ENCODE measurements around the gene DZIP3. TPM values are rescaled to one million over a fixed set of nuclear protein-coding genes. Genes with fewer than 3 reads are reported as not detected.
A peak's percentile ranks its signal among the peaks of the same experiment; 100 is the strongest.

DZIP3 gene
- total and polyA plus RNA-seq, 2 of the 13 experiments (the other 11 are each of a cell fraction or from before 2014, with no cell fraction given): 11.3 to 17.3 TPM

- no peak for TF ChIP-seq SKIL (CRISPR knock-in tag; IDR thresholded peaks at IDR 0.05; ENCODE audit: borderline replicate concordance)
- no peak for TF ChIP-seq ZNF333 (CRISPR knock-in tag; IDR thresholded peaks at IDR 0.05; ENCODE audit: borderline replicate concordance)
- TF ChIP-seq, protein P1, sequence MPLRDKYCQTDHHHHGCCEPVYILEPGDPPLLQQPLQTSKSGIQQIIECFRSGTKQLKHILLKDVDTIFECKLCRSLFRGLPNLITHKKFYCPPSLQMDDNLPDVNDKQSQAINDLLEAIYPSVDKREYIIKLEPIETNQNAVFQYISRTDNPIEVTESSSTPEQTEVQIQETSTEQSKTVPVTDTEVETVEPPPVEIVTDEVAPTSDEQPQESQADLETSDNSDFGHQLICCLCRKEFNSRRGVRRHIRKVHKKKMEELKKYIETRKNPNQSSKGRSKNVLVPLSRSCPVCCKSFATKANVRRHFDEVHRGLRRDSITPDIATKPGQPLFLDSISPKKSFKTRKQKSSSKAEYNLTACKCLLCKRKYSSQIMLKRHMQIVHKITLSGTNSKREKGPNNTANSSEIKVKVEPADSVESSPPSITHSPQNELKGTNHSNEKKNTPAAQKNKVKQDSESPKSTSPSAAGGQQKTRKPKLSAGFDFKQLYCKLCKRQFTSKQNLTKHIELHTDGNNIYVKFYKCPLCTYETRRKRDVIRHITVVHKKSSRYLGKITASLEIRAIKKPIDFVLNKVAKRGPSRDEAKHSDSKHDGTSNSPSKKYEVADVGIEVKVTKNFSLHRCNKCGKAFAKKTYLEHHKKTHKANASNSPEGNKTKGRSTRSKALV (CRISPR knock-in tag; IDR thresholded peaks at IDR 0.05): no peak
- no peak for TF ChIP-seq POGK (CRISPR knock-in tag; conservative IDR thresholded peaks at IDR 0.05)
- no peak for TF ChIP-seq ETV5 (CRISPR knock-in tag; IDR thresholded peaks at IDR 0.05; ENCODE audit: borderline replicate concordance)
- TF ChIP-seq FOSL2 (CRISPR knock-in tag; IDR thresholded peaks at IDR 0.05): no peak
- TF ChIP-seq ZFP1 (CRISPR knock-in tag; IDR thresholded peaks at IDR 0.05): 0 out of 2 replicates have a peak, but pooled peaks have one; percentile 4
- TF ChIP-seq CHD4 (IDR thresholded peaks at IDR 0.05; ENCODE audit: borderline replicate concordance, low read length): no peak
- TF ChIP-seq NFKB2 (CRISPR knock-in tag; IDR thresholded peaks at IDR 0.05; ENCODE audit: borderline replicate concordance): no peak
- 0 out of 2 replicates have a peak, but pooled peaks have one; percentile 2 for TF ChIP-seq ARID3A (IDR thresholded peaks at IDR 0.05; ENCODE audit: low read depth, low read length)
- TF ChIP-seq GATA4 (IDR thresholded peaks at IDR 0.05; ENCODE audit: borderline replicate concordance, low read depth): no peak
- no peak for TF ChIP-seq RNF2 (conservative IDR thresholded peaks at IDR 0.05; ENCODE audit: low read depth)
Observed at GRCh38 chr3:108589998-108590323, 439 bp downstream of the DZIP3 start (continued).
